HG02571 (cell line): ENCODE data around the gene NEDD4L.

Source experiments
- ATAC-seq: cut with Tn5 transposase; IDR thresholded peaks from one replicate; pipeline ENCODE4 v1.9.1; 2021; ENCODE audit warnings: mild to moderate bottlenecking, moderate library complexity; ENCODE audit not compliant: unreplicated experiment

Gene NEDD4L

DNA sequence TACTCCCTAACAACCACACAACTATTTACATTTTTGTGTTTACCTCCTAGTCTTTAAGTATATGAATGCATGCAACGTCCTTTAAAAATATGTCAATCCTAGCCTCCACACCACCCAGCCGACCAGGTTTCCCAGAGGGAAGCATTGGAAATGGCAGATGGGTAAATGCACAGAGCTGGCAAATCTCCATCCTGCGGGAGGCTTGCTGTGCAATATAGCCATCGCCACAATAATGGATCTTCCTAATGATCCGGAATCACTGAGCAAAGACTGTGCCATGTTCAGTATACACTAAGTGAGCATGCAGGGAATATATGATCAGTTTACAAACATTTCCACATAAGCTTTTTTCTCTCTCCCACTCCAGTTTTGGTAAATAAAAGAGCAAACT is 131.8 kb downstream of the NEDD4L start:
- ATAC-seq = no peak

- ATAC-seq = no peak
Measured at GRCh38 chr18:58177004-58177717, 133.1 kb downstream of the NEDD4L start.

GRCh38 chr18:58177896-58178470 is 134.0 kb downstream of the NEDD4L start:
- ATAC-seq = no peak

GRCh38 chr18:58178511-58178910 is 134.5 kb downstream of the NEDD4L start:
- no peak for ATAC-seq

- ATAC-seq = no peak
Measured at GRCh38 chr18:58180172-58180571, 136.1 kb downstream of the NEDD4L start.

DNA sequence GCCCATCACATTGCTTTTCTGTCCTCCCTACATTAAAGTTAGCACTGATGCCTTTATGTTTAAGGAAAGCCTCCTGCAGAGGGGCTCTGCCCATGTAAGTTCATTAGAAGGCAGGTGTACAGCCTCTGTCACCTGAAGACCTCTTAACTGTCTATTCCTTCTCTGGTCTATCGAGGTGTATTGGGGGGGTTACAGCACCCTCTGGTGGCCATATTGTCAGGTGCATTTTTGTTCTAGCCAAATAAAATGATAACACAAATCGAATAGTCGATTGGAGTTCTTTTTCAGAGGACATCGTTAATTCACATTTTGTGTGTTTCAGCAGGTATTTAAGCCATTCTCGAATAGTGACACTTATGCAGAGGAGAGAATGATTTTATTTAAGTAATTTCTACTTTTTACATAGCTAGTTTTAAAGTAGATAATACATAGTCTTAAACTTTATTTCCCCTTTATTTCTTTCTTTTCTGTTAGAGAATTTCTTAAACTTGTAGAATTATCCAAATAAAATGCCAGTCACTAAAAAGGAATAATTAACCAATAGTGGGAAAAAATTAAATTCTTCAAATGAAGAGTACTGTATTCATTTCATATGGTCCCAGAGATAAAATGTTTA is 136.8 kb downstream of the NEDD4L start:
- ATAC-seq = no peak

DNA sequence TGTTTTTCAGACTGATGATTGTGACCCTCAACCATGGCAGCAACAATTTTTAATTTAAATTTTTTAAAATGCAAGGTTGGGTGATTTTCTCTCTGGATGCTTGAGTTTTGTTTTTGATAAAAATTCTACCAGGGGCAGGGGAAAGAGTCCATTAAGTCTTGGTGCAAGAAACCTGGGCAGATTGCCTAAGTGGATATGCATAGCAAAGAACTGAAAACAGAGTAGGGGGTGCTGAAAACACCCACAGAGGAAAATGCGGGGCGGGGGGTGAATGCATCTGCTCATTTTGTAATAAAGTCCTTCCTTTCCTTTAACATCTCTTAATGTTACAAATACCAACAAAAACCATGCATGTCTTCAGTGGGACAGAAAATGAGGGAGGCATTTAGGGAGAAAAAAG is 138.0 kb downstream of the NEDD4L start:
- no peak for ATAC-seq

DNA sequence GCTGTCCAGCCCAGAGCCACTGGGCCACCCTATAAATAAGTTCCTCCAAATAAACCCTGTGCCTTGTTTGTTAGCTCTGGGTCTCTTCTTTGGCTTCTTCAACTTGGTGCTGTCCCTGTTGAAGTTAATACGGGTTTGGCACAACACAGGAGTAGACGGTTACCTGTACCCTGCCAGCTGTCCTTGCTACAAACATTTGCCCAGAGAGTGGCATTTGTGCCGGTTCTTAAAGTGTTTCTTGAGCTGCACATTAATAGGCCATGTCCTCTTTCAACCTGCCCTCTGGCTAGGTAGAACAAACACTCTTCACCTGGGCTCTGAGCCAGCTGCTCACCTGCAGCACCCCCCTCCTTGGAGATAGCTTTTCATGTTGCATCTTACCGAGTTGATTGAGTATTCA is 139.2 kb downstream of the NEDD4L start:
- no peak for ATAC-seq

- ATAC-seq = no peak
Measured at GRCh38 chr18:58186258-58186948, 142.4 kb downstream of the NEDD4L start.

DNA sequence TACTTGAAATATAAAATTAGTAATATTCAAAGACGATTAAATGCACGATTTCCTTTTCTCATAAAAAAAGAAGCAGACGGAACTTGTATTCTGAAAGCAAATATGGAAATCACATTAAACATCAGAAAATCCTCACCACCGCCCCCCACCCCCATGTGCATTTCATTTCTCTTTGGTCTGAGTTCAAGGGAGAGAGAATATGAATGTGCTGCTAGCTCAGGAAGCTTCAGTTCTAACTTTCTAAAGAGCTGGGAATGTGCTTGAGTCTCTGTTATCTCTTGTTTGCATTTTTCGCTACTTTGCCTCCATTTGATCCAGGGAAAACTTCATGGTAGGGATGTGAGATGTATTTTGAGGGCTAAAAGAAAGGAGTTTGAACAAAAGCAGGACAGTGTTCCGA is 143.6 kb downstream of the NEDD4L start:
- ATAC-seq = no peak

DNA sequence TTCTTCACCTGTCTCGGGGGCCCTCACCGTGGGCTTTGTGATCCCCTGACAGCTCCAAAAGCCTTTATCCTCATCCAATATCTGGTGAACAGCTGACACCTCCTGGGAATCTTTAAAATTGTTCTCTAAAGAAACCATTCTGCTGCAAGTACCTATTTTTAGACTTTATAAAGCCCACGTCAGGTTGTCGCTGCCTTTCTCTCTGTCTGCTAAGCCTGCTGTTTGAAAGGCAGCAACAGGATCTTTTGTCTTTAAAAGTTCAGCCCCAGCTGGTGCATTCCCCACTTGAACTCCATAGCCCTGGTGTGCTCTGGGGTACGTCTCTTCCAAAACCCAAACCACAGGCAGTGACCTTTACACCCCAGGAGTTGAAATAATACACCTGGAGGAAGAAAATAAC is 145.0 kb downstream of the NEDD4L start:
- ATAC-seq = no peak

- ATAC-seq = no peak
Measured at GRCh38 chr18:58190842-58191530, 147.0 kb downstream of the NEDD4L start.

GRCh38 chr18:58191626-58192025 is 147.6 kb downstream of the NEDD4L start:
- ATAC-seq = no peak

- no peak for ATAC-seq
Measured at GRCh38 chr18:58192519-58192918, 148.5 kb downstream of the NEDD4L start.

DNA sequence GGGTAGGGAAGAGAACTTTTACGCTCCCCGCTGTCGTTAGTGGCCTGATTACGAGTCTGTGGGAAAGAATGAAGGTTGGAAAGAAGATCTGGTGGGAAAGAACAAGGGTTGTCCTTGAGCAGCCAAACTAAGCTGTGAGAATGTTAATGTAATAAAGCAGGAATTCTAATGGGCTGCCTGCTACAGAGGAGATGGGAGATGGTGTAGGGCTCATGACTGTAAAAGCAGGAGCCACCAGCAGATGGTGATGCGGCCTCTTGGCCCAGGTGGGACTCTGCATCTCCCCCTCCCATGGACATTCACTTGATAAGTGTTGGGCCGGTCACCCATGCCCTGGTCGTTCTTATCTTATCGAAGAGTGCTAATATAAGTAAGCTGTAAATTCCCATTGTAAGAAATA is 150.0 kb downstream of the NEDD4L start:
- no peak for ATAC-seq

DNA sequence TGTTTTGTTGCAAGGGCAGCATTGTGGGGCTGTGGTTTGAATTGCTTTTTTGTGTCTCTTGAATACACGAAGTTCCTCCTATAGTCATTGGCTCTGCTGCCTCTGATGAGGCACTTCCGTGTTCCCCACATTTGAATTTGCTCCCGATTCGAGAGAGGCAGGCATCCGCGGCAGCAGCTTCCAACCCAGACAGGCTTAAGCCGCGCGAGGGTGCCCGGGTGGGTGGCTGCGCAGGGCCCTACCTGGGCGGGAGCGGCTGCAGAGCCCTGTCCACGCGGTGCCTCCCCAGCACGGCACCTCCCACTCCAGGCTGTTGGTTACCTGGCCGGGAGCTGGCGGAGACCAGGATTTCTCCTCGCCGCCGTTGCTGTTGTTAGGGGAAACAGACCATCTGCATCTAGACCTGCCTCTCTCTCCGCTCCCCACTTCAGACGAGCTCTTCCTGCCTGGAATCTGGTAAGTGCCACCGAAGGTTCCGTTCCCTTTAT is 151.3 kb downstream of the NEDD4L start:
- peak; percentile 45 for ATAC-seq

DNA sequence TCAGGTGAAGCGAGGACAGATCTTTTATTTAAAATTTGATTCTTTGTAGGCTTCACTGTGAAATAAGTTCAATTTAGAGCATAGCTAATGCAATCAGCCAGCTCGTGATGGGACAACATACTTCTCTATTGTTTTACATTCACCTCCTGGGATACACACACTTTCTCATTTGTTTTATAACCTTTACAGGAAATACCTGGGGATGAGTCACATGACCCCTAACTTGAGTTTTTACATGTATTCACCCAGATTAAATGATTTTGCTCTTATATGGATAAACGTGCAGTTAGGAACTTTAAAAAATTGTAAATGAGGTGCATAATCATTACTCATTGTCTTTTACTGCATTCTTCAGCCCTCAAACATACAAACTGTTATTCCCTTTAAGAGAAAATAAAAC is 152.1 kb downstream of the NEDD4L start:
- no peak for ATAC-seq

DNA sequence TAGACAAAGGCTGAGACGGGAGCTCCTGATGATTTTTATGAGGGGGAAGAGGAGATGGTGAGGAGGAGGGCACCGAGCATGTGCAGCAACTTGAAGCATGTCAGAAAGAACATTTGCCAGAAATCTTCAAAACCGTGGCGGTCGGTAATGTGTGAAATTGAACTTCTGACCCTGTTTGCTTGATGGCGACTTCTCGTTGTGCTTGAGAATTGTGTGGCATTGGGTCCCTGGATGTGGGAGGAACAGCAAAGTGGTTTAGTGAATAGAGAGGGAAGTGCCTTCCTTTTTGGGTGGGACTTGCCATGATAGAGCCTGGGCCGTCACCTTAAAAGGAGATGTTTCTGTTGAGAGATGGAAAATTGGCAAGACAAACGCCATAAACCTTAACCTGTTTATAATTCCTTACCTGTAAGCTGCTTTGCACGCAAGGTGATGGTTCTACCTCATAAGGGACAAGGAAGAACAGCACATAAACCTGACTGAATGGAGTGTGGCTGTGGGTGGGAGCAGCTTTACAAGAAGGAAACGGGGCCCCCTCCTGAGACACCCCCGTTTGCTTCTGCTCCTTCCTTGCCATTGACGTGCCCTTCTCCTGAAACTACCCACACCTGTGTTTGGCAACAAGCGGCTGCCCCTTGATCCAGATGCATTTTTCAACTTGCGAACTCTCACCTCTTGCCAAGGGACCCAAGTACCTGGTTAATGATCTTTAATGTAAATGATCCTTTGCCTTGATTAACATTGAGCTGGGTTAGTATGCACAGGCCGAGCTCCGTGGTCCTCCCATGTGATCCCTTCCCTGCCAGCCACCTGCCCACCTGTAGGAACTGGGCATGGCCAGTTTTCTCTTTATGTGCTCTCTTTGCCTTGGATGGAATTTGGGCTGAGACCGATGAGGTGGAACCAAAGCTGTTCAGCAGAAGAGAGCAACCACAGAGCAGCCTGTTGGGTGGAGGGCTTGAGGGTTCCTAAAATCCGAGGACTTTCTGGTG is 153.2 kb downstream of the NEDD4L start:
- ATAC-seq = no peak

DNA sequence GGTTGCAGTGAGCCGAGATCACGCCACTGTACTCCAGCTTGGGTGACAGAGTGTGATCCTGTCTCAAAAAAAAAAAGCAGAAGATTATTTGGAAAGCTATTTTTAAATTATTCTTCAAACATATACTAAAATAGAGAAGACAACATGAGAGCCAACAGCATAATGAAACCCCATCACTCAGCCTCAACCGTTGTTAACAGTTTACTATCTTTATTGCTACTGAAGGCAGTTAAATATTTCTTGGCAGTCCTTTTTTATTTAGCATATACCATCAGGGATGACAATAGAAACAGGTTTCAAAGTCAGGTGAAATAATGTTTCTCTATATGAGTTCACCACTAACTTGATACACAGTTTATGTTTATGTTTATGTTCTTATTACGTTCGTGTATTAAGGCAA is 157.2 kb downstream of the NEDD4L start:
- ATAC-seq = no peak
